Measurements from ENCODE around the gene CBL. TPM values are rescaled to one million over a fixed set of nuclear protein-coding genes. Genes with fewer than 3 reads are reported as not detected.

Gene CBL
- total RNA-seq, 1 donor from 2014 or later: 46.6 TPM

DNA sequence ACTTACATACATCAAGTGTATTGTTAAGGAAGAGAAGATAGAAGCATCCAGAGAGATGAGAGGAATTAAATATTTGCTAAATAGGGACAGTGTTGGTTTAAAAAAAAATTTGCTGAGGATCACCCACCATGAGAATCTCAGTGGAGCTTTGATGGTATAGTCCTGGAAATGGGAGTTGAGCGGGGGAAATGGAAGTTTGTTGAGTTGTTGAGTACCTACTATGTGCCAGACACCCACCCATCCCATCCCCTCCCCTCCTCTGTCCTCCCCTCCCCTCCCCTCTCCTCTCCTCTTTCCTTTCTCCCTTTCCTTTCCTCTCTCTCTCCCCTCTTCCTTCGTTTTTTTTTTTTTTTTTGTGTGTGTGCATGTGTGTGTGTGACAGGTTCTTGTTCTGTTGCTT, 145.1 kb downstream of the CBL start:
- no peaks in the 10 kb centered on the region for H3K9me3 ChIP-seq (ENCODE audit: insufficient read depth, low read depth, low read length)
- Mint-ChIP-seq H3K9me3 (ENCODE audit: unreplicated experiment) (no peaks in the 10 kb centered on the region), H3K4me3 (ENCODE audit: unreplicated experiment) (no peak overlapping the region), H3K27me3 (ENCODE audit: low read depth, unreplicated experiment) (peaks cover 53% of the 10 kb centered on the region), H3K4me1 (ENCODE audit: low read depth, unreplicated experiment) (peaks cover 2% of the 10 kb centered on the region), H3K36me3 (ENCODE audit: low read depth, unreplicated experiment) (no peaks in the 10 kb centered on the region), H3K27ac (ENCODE audit: unreplicated experiment) (no peak overlapping the region)
- H3K27me3 ChIP-seq (ENCODE audit: insufficient read depth, low read length): peaks cover 20% of the 10 kb centered on the region
- no peak overlapping the region for H3K27ac ChIP-seq (ENCODE audit: low read depth, low read length)
- no peak for FAIRE-seq
- no peak for DNase-seq (ENCODE audit: low read depth)
- TF ChIP-seq CTCF (IDR thresholded peaks at IDR 0.05; ENCODE audit: insufficient read depth, low read depth, low read length) (no peak), EZH2 (IDR thresholded peaks at IDR 0.05; ENCODE audit: insufficient read depth, low read length) (no peak)
- H3K79me2 ChIP-seq (ENCODE audit: insufficient read depth, low read length): no peaks in the 10 kb centered on the region
- H3K9ac ChIP-seq (ENCODE audit: low read length): no peak overlapping the region
- no peaks in the 10 kb centered on the region for H4K20me1 ChIP-seq (ENCODE audit: insufficient read depth, low read length)
- no peak overlapping the region for H2AFZ ChIP-seq (ENCODE audit: low read depth, low read length)
- no peak overlapping the region for H3K4me2 ChIP-seq (ENCODE audit: low read length)
- H3K36me3 ChIP-seq (ENCODE audit: insufficient read depth, low read length): no peaks in the 10 kb centered on the region
- no peak overlapping the region for H3K4me3 ChIP-seq (ENCODE audit: insufficient read depth, low read depth, low read length)
- H3K4me1 ChIP-seq (ENCODE audit: insufficient read depth, low read length): no peaks in the 10 kb centered on the region

GRCh38 chr11:119352857-119353260, 146.7 kb downstream of the CBL start:
- no peak overlapping the region for H2AFZ ChIP-seq (ENCODE audit: low read depth, low read length)
- no peaks in the 10 kb centered on the region for H3K79me2 ChIP-seq (ENCODE audit: insufficient read depth, low read length)
- Mint-ChIP-seq H3K36me3 (ENCODE audit: low read depth, unreplicated experiment) (peaks cover 4% of the 10 kb centered on the region), H3K9me3 (ENCODE audit: unreplicated experiment) (no peaks in the 10 kb centered on the region), H3K4me1 (ENCODE audit: low read depth, unreplicated experiment) (peaks cover 2% of the 10 kb centered on the region), H3K27me3 (ENCODE audit: low read depth, unreplicated experiment) (peaks cover 38% of the 10 kb centered on the region), H3K27ac (ENCODE audit: unreplicated experiment) (no peak overlapping the region), H3K4me3 (ENCODE audit: unreplicated experiment) (no peak overlapping the region)
- no peaks in the 10 kb centered on the region for H3K9me3 ChIP-seq (ENCODE audit: insufficient read depth, low read depth, low read length)
- no peak overlapping the region for H3K9ac ChIP-seq (ENCODE audit: low read length)
- H3K36me3 ChIP-seq (ENCODE audit: insufficient read depth, low read length): no peaks in the 10 kb centered on the region
- H3K4me1 ChIP-seq (ENCODE audit: insufficient read depth, low read length): no peaks in the 10 kb centered on the region
- FAIRE-seq: no peak
- H4K20me1 ChIP-seq (ENCODE audit: insufficient read depth, low read length): no peaks in the 10 kb centered on the region
- no peak overlapping the region for H3K27ac ChIP-seq (ENCODE audit: low read depth, low read length)
- DNase-seq (ENCODE audit: low read depth): no peak
- H3K4me3 ChIP-seq (ENCODE audit: insufficient read depth, low read depth, low read length): no peak overlapping the region
- peaks cover 12% of the 10 kb centered on the region for H3K27me3 ChIP-seq (ENCODE audit: insufficient read depth, low read length)
- H3K4me2 ChIP-seq (ENCODE audit: low read length): no peak overlapping the region
- TF ChIP-seq EZH2 (IDR thresholded peaks at IDR 0.05; ENCODE audit: insufficient read depth, low read length): no peak
- no peak for TF ChIP-seq CTCF (IDR thresholded peaks at IDR 0.05; ENCODE audit: insufficient read depth, low read depth, low read length)

- Histone ChIP-seq H3K4me3 (ENCODE audit: insufficient read depth, low read depth, low read length) (no peak overlapping the region), H3K9ac (ENCODE audit: low read length) (no peak overlapping the region), H3K27me3 (ENCODE audit: insufficient read depth, low read length) (peaks cover 6% of the 10 kb centered on the region), H3K4me1 (ENCODE audit: insufficient read depth, low read length) (no peaks in the 10 kb centered on the region), H3K36me3 (ENCODE audit: insufficient read depth, low read length) (no peaks in the 10 kb centered on the region), H3K4me2 (ENCODE audit: low read length) (no peak overlapping the region), H3K79me2 (ENCODE audit: insufficient read depth, low read length) (no peaks in the 10 kb centered on the region), H2AFZ (ENCODE audit: low read depth, low read length) (no peak overlapping the region), H3K27ac (ENCODE audit: low read depth, low read length) (no peak overlapping the region), H4K20me1 (ENCODE audit: insufficient read depth, low read length) (no peaks in the 10 kb centered on the region), H3K9me3 (ENCODE audit: insufficient read depth, low read depth, low read length) (no peaks in the 10 kb centered on the region)
- TF ChIP-seq EZH2 (IDR thresholded peaks at IDR 0.05; ENCODE audit: insufficient read depth, low read length) (no peak), CTCF (IDR thresholded peaks at IDR 0.05; ENCODE audit: insufficient read depth, low read depth, low read length) (no peak)
- H3K4me1 Mint-ChIP-seq (ENCODE audit: low read depth, unreplicated experiment): peaks cover 2% of the 10 kb centered on the region
- peaks cover 32% of the 10 kb centered on the region for H3K27me3 Mint-ChIP-seq (ENCODE audit: low read depth, unreplicated experiment)
- FAIRE-seq: no peak
- no peak overlapping the region for H3K27ac Mint-ChIP-seq (ENCODE audit: unreplicated experiment)
- DNase-seq (ENCODE audit: low read depth): no peak
- no peak overlapping the region for H3K4me3 Mint-ChIP-seq (ENCODE audit: unreplicated experiment)
- no peaks in the 10 kb centered on the region for H3K9me3 Mint-ChIP-seq (ENCODE audit: unreplicated experiment)
- peaks cover 14% of the 10 kb centered on the region for H3K36me3 Mint-ChIP-seq (ENCODE audit: low read depth, unreplicated experiment)
Measured at GRCh38 chr11:119355091-119355843, 149.1 kb downstream of the CBL start.

Measured in astrocyte (in vitro differentiated cells and primary cell).